NT2/D1 (cell line): ENCODE data around the gene ARID2.

Source experiments
- YY1 ChIP-seq: IDR thresholded peaks from 2 replicates; pipeline ENCODE4 v1.6.1; 2011; ENCODE audit not compliant: insufficient read length, insufficient read depth
- ZNF274 ChIP-seq: IDR thresholded peaks from 2 replicates; pipeline ENCODE4 v1.6.1; 2011; ENCODE audit warnings: mild to moderate bottlenecking, low read depth, low read length

- TF ChIP-seq ZNF274 (no peak), YY1 (no peak)
Observed at GRCh38 chr12:45913631-45914030, 184.1 kb downstream of the ARID2 start.
